GM12891 (cell line): ENCODE results near the gene CAPRIN1.
"Not testable (repeated sequence)": the region's sequence is repeated elsewhere in the genome, so short reads cannot be mapped to it uniquely, and the experiment has no call there.

Source experiments
- DNase-seq: peaks from one replicate; pipeline ENCODE4 v3.0.0; 2011; ENCODE audit warnings: low spot score; ENCODE audit not compliant: insufficient read length
- FAIRE-seq: peaks from 2 replicates; lab custom pipeline; 2011; peaks lifted over from hg19 to GRCh38; lab: Jason Lieb, UNC
- PAX5 ChIP-seq: IDR thresholded peaks from 2 replicates; pipeline ENCODE4 v1.6.1; 2011; ENCODE audit warnings: low read length, moderate library complexity, mild to moderate bottlenecking; ENCODE audit not compliant: insufficient read depth, severe bottlenecking
- POLR2A ChIP-seq: IDR thresholded peaks from 2 replicates; pipeline ENCODE4 v1.6.1; 2011; ENCODE audit warnings: low read depth, low read length, control low read depth
- POLR2AphosphoS5 ChIP-seq: IDR thresholded peaks from 2 replicates; pipeline ENCODE4 v1.6.1; 2011; ENCODE audit warnings: low read depth, low read length, control low read depth
- POU2F2 ChIP-seq: IDR thresholded peaks from 2 replicates; pipeline ENCODE4 v1.6.1; 2011; ENCODE audit warnings: low read depth, mild to moderate bottlenecking, control low read depth, low read length, moderate library complexity
- SPI1 ChIP-seq: IDR thresholded peaks from 2 replicates; pipeline ENCODE4 v1.6.1; 2011; ENCODE audit warnings: low read depth, low read length, control low read depth
- TAF1 ChIP-seq: IDR thresholded peaks from 2 replicates; pipeline ENCODE4 v1.6.1; 2011; ENCODE audit warnings: low read depth, low read length, control low read depth

CAPRIN1 gene

GRCh38 chr11:34086554-34087283, 35.2 kb downstream of the CAPRIN1 start:
- FAIRE-seq (no peak), DNase-seq (no peak)
- TF ChIP-seq TAF1, result no peak
- peak; percentile 30; the same call in 1 of the 2 replicates for TF ChIP-seq SPI1
- no peak for TF ChIP-seq POLR2AphosphoS5
- TF ChIP-seq POLR2A, result no peak
- no peak for TF ChIP-seq PAX5
- TF ChIP-seq POU2F2, result no peak

GRCh38 chr11:34091825-34092224, 40.3 kb downstream of the CAPRIN1 start:
- TF ChIP-seq SPI1 (no peak), PAX5 (no peak), POU2F2 (no peak), TAF1 (no peak), POLR2A (no peak), POLR2AphosphoS5 (no peak)
- DNase-seq (no peak), FAIRE-seq (no peak)

GRCh38 chr11:34094900-34095299, 43.4 kb downstream of the CAPRIN1 start:
- DNase-seq, FAIRE-seq: not testable (repeated sequence)

- FAIRE-seq, result no peak
- TF ChIP-seq POU2F2 (no peak), PAX5 (no peak), SPI1 (no peak), TAF1 (no peak), POLR2A (no peak), POLR2AphosphoS5 (no peak)
- DNase-seq, result no peak
Observed at GRCh38 chr11:34098813-34099212, 47.3 kb downstream of the CAPRIN1 start.

- no peak for FAIRE-seq
- no peak for TF ChIP-seq POU2F2
- no peak for TF ChIP-seq SPI1
- no peak for TF ChIP-seq POLR2A
- no peak for TF ChIP-seq POLR2AphosphoS5
- TF ChIP-seq PAX5, result no peak
- TF ChIP-seq TAF1, result no peak
- no peak for DNase-seq
Observed at GRCh38 chr11:34104680-34105078, 53.1 kb downstream of the CAPRIN1 start.

- DNase-seq (peak; percentile 68), FAIRE-seq (peak; percentile 99)
- peak; percentile 75 for TF ChIP-seq TAF1
- peak; percentile 52 for TF ChIP-seq PAX5
- TF ChIP-seq POLR2A, result peak; percentile 98
- TF ChIP-seq POLR2AphosphoS5, result peak; percentile 98
- no peak for TF ChIP-seq SPI1
- TF ChIP-seq POU2F2, result peak; percentile 86
Observed at GRCh38 chr11:34105079-34105956, 53.8 kb downstream of the CAPRIN1 start, which contains the start of gene NAT10. NAT10 (plus strand) TSS chr11:34105629; CDS start chr11:34108226, 2,597 bp downstream.

- no peak for TF ChIP-seq PAX5
- TF ChIP-seq POLR2A, result no peak
- TF ChIP-seq POLR2AphosphoS5, result no peak
- no peak for TF ChIP-seq SPI1
- no peak for TF ChIP-seq POU2F2
- no peak for TF ChIP-seq TAF1
- DNase-seq, result no peak
- peak; percentile 9 for FAIRE-seq
Observed at GRCh38 chr11:34105957-34106504, 54.5 kb downstream of the CAPRIN1 start.

GRCh38 chr11:34111722-34112270, 60.3 kb downstream of the CAPRIN1 start:
- TF ChIP-seq SPI1, result no peak
- FAIRE-seq, result no peak
- DNase-seq, result no peak

- FAIRE-seq (no peak), DNase-seq (no peak)
- no peak for TF ChIP-seq POU2F2
- TF ChIP-seq SPI1, result no peak
- TF ChIP-seq POLR2AphosphoS5, result no peak
- TF ChIP-seq POLR2A, result no peak
- TF ChIP-seq PAX5, result no peak
- no peak for TF ChIP-seq TAF1
Observed at GRCh38 chr11:34114014-34114413, 62.5 kb downstream of the CAPRIN1 start.
